ENCODE data around the gene UPF1.

The UPF1 gene

DNA sequence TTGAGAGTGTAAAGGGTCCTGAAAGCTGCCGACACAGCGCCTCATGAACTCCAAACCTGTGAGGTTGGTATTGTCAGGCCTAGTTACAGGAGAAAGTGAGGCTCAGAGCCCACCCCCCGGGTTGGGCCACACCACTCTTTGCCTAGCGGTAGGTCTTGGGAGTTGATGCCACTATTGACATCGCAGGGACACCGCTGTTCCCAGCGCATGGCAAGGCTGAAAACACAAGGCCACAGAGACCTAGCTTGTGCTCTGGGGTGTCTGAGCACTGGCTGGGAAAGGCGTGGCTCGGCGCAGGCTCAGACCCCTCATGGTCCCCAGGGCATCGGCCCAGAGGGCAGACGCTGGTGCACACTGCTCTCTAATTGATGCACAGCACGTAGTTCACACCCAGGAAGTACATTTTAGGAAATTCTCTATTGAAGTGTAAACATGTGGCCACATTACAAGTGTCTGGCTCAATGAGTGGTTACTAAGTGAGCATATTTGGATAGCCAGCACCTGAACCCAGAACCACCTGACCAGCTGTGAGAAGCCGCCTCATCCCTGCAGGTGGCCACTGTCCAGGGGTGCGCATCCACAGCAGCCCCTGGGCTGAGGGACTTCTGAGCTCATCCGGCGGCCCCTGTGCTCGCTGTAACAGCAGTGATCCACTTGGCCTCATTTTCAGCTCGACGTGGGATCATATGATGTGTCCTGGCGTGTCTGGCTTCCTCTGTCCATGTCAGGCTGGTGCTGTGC lies 27.3 kb downstream of the UPF1 start:
- no peak for DNase-seq

DNA sequence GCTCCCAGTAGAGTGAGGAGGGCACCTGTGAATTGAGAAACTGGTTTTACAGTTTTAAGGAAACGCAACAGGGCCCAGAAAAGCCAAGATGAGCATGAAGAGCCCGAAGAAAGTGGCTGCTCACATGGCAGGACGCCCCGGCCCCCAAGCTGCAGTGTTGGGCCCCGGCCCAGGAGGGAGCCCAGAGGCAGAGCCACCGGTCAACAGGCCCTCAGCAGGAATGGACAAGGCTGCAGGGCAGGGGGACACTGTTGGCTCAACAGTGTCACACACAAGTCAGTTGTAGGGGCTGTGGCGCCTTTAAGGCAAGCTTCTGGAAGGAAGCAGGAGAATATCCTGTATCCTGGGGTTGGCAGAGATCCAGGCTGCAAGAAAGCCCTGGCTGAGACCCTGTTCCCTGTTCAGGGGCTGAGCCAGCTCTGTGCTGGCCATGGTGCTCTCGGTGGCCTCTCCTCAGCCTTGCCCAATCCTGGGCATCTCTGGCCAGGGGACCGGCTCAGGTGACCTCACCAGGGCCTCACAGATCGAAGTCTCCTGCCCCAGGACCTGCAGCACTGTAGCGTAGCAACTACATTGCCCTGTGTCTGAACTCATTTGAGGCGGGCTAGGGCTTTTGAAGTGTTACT lies 28.0 kb downstream of the UPF1 start:
- DNase-seq = no peak

DNA sequence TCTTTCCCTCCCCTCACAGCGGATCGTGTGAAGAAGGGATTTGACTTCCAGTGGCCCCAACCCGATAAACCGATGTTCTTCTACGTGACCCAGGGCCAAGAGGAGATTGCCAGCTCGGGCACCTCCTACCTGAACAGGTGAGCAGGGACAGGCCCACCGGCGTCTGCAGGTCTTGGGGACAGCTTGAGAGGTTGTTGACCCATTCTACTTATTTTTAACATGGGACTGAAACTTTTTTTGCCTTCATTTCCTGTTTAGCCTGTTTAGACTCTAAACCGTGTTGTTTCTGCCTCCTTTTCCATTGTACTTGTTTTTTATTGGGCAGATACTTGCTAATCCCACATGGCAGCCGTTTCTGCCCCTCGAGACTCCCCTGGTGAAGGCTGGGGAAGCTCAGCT lies 28.5 kb downstream of the UPF1 start:
- DNase-seq = no peak

- no peak for DNase-seq
Observed at GRCh38 chr19:18860725-18861124, 29.0 kb downstream of the UPF1 start.

DNA sequence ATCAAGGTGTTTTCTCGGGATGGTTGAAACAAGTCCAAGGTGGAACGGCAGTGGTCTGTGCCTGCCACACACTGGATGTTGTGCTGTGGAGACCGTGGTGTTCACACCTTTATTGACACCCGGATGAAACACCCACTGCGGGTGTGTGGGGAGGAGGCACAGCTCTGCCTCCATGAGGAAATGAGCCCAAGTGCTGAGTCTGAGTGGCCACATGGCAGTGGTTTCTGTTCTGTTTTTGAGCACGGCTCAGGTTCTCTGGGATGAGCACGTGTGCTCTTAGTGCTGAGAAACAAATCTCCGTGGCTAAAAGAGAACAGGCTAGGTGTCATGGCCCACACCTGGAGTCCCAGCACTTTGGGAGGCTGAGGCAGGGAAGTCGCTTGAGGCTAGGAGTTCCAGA lies 29.5 kb downstream of the UPF1 start:
- DNase-seq = no peak

DNA sequence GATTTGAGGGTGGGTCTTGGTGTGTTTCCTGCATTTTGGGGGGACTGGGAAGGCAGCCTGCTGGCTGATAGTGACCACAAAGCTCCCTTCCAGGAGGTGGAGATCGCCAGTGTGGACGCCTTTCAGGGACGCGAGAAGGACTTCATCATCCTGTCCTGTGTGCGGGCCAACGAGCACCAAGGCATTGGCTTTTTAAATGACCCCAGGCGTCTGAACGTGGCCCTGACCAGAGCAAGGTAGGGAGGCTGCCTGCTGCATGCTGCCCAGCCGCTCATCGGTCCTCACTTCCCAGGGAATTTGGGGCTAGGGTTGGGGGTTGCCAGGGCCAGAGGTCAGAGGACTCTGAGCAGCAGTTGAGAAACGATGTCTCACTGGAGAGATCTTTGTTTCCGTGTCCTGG lies 30.2 kb downstream of the UPF1 start:
- no peak for DNase-seq

- no peak for DNase-seq
Observed at GRCh38 chr19:18862976-18863842, 31.4 kb downstream of the UPF1 start.

DNA sequence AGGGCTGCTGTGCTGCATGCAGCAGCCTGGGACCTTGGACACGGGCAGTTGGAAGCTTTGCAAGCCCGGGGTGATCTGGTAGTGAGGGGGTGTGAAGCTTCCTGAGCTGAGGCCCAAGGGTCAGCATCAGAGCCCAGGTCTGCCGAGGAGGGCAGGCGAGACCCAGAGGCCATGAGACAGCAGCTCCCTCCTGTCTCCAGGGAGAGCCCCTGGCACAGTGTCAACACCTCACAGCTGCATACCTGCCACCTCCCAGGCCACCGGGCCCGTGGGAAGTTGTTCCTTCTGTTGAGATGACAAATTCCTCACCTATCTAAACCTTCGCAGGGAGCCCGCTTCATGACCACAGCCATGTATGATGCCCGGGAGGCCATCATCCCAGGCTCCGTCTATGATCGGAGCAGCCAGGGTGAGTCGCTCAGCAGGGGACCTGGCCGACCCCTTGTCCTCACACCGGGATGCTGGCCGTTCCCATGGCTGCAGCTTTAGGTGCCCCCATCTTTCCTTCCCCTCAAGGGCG lies 32.1 kb downstream of the UPF1 start:
- no peak for DNase-seq

DNA sequence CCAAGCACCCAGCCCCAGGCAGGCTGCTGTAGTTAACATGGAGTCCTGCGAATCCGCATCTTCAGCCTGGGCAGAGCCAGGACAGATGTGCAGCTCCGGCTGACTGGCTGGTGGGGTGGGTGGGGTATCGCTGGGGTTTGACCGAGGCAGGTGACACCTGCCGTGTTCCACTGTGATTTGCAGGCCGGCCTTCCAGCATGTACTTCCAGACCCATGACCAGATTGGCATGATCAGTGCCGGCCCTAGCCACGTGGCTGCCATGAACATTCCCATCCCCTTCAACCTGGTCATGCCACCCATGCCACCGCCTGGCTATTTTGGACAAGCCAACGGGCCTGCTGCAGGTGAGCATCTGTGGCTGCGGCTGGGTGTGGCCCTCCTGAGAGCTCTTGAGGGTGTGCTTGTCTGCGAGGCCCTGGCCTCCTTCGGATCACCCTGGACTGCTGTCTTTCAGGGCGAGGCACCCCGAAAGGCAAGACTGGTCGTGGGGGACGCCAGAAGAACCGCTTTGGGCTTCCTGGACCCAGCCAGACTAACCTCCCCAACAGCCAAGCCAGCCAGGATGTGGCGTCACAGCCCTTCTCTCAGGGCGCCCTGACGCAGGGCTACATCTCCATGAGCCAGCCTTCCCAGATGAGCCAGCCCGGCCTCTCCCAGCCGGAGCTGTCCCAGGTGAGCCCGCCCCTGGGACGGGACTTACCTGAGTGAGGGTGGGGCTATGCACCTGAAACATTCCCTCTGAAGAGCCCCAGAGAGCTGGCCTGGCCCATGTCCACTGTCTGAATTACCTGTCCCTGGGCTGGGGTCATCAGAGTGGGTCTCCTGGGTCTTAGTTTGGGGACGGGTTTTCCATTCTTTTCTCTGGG lies 33.6 kb downstream of the UPF1 start:
- no peak for DNase-seq

DNA sequence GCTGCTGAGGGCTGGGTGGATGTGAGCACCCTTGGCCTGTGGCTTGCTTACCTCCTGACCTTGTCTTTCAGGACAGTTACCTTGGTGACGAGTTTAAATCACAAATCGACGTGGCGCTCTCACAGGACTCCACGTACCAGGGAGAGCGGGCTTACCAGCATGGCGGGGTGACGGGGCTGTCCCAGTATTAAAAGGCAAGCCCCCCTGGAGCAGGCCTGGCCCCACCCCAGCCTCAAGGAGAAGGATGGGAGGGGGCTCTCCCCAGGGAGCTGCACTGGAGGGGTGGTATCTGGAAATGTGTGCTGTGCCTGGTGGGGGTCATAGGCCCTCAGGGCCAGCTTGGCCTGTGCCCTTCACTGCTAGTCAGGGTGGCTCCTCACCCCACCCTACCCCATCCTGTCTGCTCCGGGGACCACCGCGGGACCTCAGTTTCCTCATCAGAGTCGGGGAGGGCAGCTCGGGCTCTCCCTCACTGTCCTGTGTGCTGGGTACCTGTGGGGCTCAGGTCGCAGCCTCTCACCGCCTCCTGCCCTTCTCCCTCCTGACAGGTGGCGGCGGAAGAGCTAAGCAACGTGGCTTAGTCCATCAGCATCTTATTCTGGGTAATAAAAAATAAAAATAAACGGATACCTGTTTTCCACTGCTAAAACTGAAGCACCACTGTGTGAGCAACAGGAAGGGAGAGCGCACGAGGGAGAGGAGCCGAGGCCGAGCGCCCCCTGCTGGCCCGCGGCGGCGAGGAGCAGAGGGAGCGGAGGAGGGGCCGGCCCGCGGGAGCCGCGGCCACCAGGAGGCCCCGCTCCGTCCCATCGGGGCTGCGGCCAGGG lies 34.4 kb downstream of the UPF1 start:
- peak; percentile 41 for DNase-seq

GRCh38 chr19:18866800-18867123 lies 35.0 kb downstream of the UPF1 start:
- DNase-seq = no peak

DNA sequence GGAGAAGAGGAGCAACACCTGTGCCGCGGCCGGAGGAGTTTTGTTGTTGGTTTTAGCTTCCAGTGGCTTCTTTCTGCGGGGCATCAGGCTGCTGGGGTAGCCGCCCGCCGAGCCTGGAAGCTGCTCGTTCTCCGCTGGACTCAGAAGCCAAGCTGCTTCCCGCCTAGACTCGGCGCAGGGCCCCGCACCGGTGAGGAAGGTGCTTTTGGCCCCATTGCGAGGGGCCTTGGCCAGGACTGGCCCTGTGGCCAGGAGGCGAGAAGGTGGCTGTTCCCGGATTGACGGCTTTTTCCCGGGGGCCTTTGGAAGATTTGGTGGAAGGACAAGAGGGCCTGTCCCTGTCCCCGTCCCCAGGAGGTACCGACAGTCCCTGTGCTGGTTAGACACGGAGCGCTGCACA lies 35.4 kb downstream of the UPF1 start:
- DNase-seq = no peak

DNA sequence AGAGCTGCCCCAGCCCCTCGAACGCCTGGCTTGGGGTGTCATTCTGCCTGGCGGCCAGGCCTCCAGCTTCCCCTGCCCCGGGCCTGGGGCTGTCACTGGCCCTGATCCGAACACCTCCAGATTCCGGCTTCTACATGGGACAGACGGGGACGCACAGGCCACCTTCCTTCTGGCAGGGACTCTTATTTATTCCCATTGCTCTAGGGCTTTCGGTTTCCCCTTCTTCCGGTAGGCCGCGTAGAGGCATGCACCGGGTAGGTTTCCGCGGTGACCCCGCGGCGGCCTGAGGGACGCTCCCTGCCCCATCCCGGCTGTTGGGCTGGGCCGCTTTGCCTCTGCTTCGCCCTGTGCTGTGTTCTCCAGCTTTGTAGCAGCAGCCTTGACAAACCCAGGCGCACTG lies 36.0 kb downstream of the UPF1 start:
- DNase-seq = no peak

- DNase-seq = no peak
Observed at GRCh38 chr19:18868380-18869022, 36.7 kb downstream of the UPF1 start.

DNA sequence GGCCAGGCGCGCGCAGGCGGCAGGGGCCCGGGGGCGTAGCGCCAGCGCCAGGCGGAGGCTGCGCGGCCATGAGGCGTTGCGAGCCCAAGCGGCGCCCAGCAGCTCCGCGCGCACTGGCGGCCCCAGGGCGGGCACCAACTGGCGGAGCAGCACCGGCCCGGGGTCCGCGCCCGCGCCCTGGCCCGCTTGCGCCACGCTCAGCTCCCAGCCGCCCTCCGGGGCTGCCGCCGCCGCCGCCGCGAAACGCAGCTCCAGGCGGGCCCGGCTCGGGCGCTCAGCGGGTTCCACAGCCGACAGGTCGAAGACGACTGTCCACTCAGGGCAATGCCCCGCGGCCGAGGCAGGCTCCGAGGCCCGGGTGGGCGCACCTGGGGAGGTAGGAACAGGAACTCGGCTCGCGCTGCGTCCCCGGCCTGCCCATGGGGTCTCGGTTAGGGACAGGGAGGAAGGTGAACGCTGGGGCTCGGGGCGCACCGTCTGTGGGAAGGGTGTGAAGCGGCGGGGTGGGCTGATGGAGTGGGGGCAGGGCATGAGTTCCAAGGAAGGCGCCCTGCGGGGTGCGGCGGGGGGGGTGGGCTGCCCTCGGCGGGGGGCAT lies 37.4 kb downstream of the UPF1 start:
- no peak for DNase-seq

DNA sequence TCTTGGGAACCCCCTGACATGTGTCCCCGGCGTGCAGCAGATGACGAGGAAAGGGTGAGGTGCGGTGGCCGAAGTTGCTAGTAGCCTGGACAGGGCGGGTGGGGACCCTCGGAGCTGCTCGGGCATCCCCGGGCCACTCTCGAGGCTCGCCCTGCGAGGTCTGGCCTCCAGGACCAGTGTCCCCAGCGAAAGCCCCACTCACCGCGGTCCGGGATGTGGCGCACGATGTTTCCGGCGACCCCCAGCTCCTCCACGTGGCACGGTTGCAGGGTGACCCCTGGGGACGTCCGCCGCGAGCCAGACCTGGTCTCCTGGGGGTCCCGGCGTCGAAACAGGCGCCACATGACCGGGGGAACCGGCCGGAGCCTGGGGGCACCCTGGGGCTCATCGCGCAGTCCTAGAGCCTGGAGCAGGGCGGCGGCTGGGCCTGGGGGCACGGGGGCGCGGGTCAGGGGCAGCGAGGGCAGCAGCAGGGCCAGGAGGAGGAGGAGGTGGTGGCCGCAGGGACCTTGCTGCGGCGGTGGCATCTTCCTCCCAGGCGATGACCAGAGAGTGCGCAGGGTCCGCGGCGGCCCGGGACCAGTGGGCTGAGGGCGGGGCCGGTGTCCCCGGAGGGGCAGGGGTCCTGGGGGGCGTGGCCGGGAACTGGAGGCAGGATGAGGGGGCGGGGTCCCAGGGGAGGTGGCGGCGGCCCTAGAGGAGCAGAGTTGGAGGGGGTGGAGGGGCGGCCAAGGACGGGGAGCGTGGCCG lies 38.2 kb downstream of the UPF1 start:
- no peak for DNase-seq

GRCh38 chr19:18870531-18871172 lies 38.9 kb downstream of the UPF1 start:
- DNase-seq = no peak

GRCh38 chr19:18871543-18871942 lies 39.8 kb downstream of the UPF1 start:
- DNase-seq = no peak

- no peak for DNase-seq
Observed at GRCh38 chr19:18875726-18876125, 44.0 kb downstream of the UPF1 start.

DNA sequence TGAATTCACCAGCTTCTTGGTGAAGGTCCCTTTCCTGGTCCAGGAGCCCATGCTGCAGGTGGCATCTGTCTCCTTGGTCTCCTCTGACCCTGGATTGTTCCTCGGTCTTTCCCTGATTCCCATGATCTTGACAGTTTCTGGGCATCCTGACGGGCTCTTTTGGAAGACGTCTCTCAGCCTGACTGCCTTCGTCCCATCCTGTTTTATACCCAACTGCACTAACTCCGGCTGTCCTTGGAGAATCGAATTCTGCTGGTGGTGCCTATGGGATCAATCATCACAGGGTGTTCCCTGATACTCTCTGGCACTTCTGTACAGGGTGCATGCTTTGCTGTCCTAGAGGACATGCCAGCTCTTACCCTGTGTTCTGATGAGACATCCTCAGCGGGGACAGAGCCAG lies 45.1 kb downstream of the UPF1 start:
- DNase-seq = no peak
